HG03439 (cell line): Measurements from ENCODE around the gene HOXA13.

Experiments
- ATAC-seq: cut with Tn5 transposase; IDR thresholded peaks from one replicate; pipeline ENCODE4 v1.9.1; 2021; ENCODE audit warnings: mild to moderate bottlenecking, moderate library complexity; ENCODE audit not compliant: unreplicated experiment

The HOXA13 gene

DNA sequence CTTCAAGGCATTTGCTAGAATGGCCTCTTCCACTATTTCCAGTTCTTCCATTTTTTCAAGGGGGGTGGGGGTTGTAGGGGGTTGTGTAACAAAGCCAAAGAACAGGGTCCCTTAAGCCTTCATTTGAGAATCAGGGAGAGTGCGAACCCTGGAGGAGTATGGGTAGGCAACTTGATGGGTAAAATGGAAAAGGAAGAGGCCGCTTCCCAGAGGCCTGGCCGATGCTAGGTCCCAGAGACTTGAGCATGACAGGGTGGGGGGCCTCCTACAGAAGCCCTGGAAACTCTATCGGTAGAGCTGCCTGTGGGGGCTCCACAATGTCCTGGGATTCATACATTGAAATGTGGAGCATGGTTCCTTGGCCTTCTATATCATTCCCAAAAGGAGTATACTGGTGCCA lies 9.1 kb upstream of the HOXA13 start:
- ATAC-seq, result no peak

GRCh38 chr7:27207348-27207985 lies 7.6 kb upstream of the HOXA13 start:
- no peak for ATAC-seq

GRCh38 chr7:27205325-27206280 lies 5.7 kb upstream of the HOXA13 start:
- ATAC-seq, result no peak

DNA sequence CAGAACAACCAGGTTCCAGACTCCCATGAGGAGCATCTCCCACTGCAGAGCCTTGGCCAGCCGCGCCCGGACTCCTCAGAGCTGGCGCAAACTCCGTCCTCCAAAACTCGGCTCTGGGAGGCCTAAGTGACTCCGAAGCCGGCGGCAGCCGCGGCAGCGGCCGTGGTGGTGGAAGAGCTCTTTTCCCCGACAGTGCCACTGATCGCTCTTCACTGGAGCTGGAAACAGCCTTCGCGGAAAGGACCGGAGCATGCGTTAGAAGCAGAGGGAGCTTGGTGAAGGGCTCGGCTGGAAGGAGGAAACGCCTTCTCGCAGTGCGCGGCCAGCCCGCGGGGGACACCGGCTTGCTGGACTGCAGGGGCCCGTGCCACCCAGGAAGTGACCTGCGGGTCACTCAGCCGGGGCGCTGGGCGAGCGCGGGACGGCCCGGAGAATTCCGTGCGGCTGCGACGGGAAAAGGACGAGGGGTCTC lies 5.0 kb upstream of the HOXA13 start:
- no peak for ATAC-seq

DNA sequence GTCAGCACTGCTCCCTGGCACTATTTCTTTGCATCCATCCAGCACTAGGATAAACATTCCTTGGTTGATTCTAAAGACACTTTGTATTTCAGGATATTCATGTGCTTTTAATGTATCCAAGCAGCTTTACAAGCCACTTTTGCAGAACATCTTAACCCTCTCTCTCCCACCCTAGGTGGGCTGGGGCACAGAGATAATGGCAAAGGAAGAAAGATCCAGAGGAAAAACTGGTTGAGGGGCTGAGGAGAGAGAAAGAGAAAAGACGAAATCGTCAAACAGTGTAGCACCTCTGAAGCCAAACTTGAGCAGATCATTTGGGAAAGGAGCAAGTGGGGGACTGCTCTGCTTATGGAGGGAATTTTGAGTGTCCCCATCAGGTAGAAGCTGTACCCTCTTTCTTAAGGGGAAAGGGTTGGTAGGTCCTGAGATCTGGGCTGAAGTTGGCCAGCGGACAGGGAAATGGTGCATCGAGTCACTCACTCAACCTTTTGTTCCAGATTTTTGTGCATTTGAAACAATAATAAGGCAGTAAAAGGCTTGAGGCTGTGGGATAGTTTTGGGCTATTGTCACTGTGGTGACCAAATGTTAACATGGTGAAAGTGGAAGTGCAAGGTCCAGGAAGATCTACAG lies 4.2 kb upstream of the HOXA13 start:
- no peak for ATAC-seq

DNA sequence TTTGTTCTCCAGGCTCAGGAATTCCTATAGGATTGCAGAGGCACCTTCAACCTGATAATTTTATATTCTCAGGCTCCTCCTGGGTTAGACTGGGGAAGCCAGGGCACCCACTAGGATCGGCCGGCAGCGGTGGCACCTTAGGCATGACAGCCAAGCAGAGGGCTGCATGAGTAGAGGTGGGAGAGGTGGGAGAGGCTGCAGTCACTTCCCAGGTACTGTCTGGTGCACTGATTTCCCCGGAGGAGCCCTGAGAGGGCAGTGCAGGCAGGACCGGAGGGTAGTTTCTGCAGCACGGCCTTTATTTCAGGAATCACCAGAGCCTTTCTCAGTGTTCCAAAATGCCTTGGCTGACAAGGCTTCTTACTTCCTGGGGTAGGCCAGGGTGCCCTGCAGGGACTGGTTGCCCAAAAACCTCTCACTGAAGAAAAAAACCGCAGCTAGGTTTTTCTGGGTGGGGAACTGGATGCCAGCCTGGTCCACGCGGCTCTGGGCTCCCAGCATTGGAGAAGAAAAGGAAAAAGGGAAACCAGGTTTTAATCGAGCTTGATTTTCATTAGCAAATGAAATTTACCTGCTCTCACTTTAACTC lies 3.6 kb upstream of the HOXA13 start:
- no peak for ATAC-seq

GRCh38 chr7:27202862-27203134 lies 2.9 kb upstream of the HOXA13 start:
- no peak for ATAC-seq

DNA sequence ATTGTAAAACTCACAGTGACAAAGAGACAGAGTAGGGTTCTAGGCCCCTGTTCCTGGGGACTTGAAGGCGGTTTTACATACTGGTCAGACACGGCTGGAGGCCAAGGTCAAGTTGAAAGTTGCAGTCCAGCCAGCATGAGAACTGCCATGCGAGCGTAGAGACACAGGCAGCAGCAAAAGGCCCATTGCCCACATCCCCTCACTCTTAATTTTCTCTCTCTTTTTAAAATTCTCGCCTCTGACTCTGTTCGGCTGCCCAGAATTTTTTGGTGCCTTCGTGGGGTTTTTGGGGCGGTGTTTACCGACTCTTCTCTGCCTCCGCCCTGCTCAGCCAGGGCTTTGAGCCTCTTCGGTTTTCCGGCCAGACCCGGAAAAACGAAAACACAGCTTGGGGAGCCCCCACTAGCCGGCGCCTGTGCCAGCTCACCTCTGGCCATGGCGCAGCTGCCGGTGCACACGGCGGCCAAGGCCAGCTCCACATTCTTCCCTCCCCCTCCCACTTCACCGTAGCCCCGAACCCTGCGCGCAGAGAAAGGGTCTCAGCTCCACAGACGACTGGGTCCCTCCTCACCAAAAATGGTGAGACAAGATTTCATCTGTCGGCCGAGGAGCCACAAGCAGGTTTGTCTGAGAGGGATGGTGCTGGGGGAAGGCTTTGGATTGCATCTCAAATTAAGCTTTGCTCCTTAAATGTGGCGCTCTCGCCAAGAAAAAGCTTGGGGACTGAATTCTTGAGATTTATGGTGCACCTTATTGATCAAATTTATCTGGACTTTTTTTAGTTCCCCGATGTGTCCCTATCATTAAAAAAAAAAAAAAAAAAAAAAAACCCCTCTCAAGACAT lies 2.3 kb upstream of the HOXA13 start:
- ATAC-seq, result no peak

- ATAC-seq, result no peak
Measured at GRCh38 chr7:27201580-27202017, 1.7 kb upstream of the HOXA13 start.

GRCh38 chr7:27200761-27201579 lies 1.1 kb upstream of the HOXA13 start:
- no peak for ATAC-seq

- no peak for ATAC-seq
Measured at GRCh38 chr7:27198871-27199801, 755 bp downstream of the HOXA13 start.

GRCh38 chr7:27198138-27198841 lies 1.6 kb downstream of the HOXA13 start:
- no peak for ATAC-seq

GRCh38 chr7:27197137-27198042 lies 2.5 kb downstream of the HOXA13 start:
- ATAC-seq, result no peak

GRCh38 chr7:27196287-27196767 lies 3.6 kb downstream of the HOXA13 start:
- ATAC-seq, result no peak

GRCh38 chr7:27194686-27195379 lies 5.1 kb downstream of the HOXA13 start:
- ATAC-seq, result no peak

DNA sequence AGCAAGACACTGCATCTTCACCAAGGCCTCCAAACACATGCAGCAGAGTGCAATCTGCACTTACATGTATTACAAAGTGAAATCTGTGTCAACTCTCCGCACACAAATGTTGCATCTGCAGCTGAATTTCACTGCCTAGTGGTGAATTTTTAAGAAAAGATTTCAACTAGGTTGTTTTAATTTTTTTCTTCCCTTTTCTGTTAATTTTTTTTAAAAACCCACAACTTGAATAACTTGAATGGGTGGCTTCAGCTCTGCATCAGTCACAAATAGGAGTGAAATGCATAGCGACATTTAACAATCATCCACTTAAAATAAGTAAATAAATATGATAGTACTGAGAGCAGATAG lies 5.9 kb downstream of the HOXA13 start:
- no peak for ATAC-seq
